Measurements from ENCODE around the gene FHIT. TPM values are rescaled to one million over a fixed set of nuclear protein-coding genes. Genes with fewer than 3 reads are reported as not detected.
"Not testable (repeated sequence)": the region's sequence is repeated elsewhere in the genome, so short reads cannot be mapped to it uniquely, and the experiment has no call there.

Gene FHIT
- total RNA-seq, 1 donor from 2014 or later, result 23.8 TPM

DNA sequence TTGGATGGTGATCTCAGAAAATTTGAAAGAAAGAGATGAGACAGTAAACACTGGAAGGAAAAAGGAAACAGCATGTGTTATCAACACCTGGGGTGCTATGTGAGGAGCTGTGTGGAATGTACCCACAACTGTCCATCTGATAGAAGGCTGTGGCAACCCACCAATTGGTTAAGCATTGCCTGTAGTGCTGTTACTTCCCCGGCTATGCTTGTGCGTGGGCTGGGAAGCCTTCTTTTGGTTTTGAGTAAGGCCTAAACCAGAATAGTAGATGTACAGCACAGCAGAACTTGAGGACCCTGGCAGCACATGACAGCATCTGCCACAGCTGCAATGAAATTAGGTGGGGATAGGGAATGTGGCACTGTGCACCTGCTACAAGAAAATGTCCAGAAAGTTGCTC is 184.5 kb downstream of the FHIT start:
- DNase-seq, result no peak
- no peaks in the 10 kb centered on the region for H3K9me3 Mint-ChIP-seq
- H3K27ac Mint-ChIP-seq, result no peak overlapping the region
- H3K27me3 Mint-ChIP-seq, result no peaks in the 10 kb centered on the region
- no peaks in the 10 kb centered on the region for H3K36me3 Mint-ChIP-seq (ENCODE audit: low read depth)
- intact Hi-C loops (cut with micrococcal nuclease), result no loop called here
- no peak overlapping the region for H3K4me3 Mint-ChIP-seq
- no peaks in the 10 kb centered on the region for H3K4me1 Mint-ChIP-seq

DNA sequence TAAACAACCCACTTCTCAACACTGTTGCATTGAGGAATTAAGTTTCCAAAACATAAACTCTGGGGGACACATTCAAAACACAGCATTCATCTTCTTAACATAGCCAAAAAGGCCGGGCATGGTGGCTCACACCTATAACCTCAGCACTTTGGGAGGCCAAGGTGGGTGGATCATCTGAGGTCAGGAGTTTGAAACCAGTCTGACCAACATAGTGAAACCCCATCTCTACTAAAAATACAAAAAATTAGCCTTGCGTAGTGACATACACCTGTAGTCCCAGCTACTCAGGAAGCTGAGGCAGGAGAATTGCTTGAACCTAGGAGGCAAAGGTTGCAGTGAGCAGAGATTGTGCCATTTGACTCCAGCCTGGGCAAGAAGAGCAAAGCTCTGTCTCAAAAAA is 185.0 kb downstream of the FHIT start:
- intact Hi-C loops (cut with micrococcal nuclease); H3K36me3 Mint-ChIP-seq (ENCODE audit: low read depth); H3K27me3 Mint-ChIP-seq; H3K9me3 Mint-ChIP-seq; DNase-seq; H3K4me1 Mint-ChIP-seq; H3K27ac Mint-ChIP-seq; H3K4me3 Mint-ChIP-seq: not testable (repeated sequence)

DNA sequence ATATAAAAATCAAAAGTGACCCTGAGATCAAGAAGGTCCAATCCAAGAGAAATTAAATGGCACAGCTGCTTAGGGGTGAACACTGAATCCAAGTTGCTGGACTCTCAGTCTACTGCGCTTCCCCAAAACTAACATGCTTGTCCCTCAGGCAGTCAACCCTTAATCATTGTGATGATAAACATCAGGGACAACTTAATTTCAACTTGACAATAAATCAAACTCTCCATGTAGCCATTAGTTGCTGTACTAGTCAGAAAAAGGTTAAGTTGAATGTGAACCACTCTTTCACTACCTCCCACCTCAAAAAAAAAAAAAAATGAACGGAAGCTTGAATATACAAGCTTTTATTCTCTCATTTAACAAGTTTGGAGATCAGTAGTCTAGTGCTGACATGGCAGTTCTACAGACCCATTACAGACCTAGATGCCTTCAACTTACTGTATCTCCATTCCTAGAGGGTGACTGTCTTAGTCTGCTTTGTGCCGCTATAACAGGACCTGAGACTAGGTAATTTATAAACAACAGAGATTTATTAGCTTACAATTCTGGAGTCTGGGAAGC is 185.7 kb downstream of the FHIT start:
- H3K9me3 Mint-ChIP-seq, result no peaks in the 10 kb centered on the region
- no peak for DNase-seq
- no peaks in the 10 kb centered on the region for H3K27me3 Mint-ChIP-seq
- H3K4me1 Mint-ChIP-seq, result peaks cover 2% of the 10 kb centered on the region
- no peaks in the 10 kb centered on the region for H3K36me3 Mint-ChIP-seq (ENCODE audit: low read depth)
- H3K27ac Mint-ChIP-seq, result no peak overlapping the region
- H3K4me3 Mint-ChIP-seq, result no peak overlapping the region
- intact Hi-C loops (cut with micrococcal nuclease), result no loop called here

GRCh38 chr3:61061092-61061723 is 190.0 kb downstream of the FHIT start:
- intact Hi-C loops (cut with micrococcal nuclease), result no loop called here
- DNase-seq, result no peak
- Mint-ChIP-seq H3K9me3 (no peaks in the 10 kb centered on the region), H3K4me3 (no peak overlapping the region), H3K36me3 (ENCODE audit: low read depth) (no peaks in the 10 kb centered on the region), H3K27me3 (no peaks in the 10 kb centered on the region), H3K4me1 (peaks cover 4% of the 10 kb centered on the region), H3K27ac (no peak overlapping the region)

- peak; percentile 60 for DNase-seq
- intact Hi-C loops (cut with micrococcal nuclease), result no loop called here
- no peak overlapping the region for H3K27ac Mint-ChIP-seq
- H3K4me3 Mint-ChIP-seq, result no peak overlapping the region
- H3K9me3 Mint-ChIP-seq, result no peaks in the 10 kb centered on the region
- no peaks in the 10 kb centered on the region for H3K36me3 Mint-ChIP-seq (ENCODE audit: low read depth)
- H3K4me1 Mint-ChIP-seq, result peaks cover 4% of the 10 kb centered on the region
- H3K27me3 Mint-ChIP-seq, result no peaks in the 10 kb centered on the region
These were observed 190.8 kb downstream of the FHIT start for GRCh38 chr3:61060411-61060861.

- H3K36me3 Mint-ChIP-seq (ENCODE audit: low read depth), result no peaks in the 10 kb centered on the region
- no peaks in the 10 kb centered on the region for H3K9me3 Mint-ChIP-seq
- H3K4me1 Mint-ChIP-seq, result peaks cover 4% of the 10 kb centered on the region
- no peak overlapping the region for H3K27ac Mint-ChIP-seq
- DNase-seq, result no peak
- H3K4me3 Mint-ChIP-seq, result no peak overlapping the region
- H3K27me3 Mint-ChIP-seq, result no peaks in the 10 kb centered on the region
- intact Hi-C loops (cut with micrococcal nuclease), result no loop called here
These were observed 192.4 kb downstream of the FHIT start for GRCh38 chr3:61058836-61059235.

- H3K27ac Mint-ChIP-seq, result no peak overlapping the region
- intact Hi-C loops (cut with micrococcal nuclease), result no loop called here
- no peak overlapping the region for H3K4me3 Mint-ChIP-seq
- peaks cover 4% of the 10 kb centered on the region for H3K4me1 Mint-ChIP-seq
- H3K9me3 Mint-ChIP-seq, result no peaks in the 10 kb centered on the region
- H3K36me3 Mint-ChIP-seq (ENCODE audit: low read depth), result no peaks in the 10 kb centered on the region
- H3K27me3 Mint-ChIP-seq, result no peaks in the 10 kb centered on the region
- DNase-seq, result no peak
These were observed 193.8 kb downstream of the FHIT start for GRCh38 chr3:61057464-61057863.

- Mint-ChIP-seq H3K9me3 (no peaks in the 10 kb centered on the region), H3K4me1 (peaks cover under 1% of the 10 kb centered on the region), H3K36me3 (ENCODE audit: low read depth) (no peaks in the 10 kb centered on the region), H3K27ac (no peak overlapping the region), H3K4me3 (no peak overlapping the region), H3K27me3 (no peaks in the 10 kb centered on the region)
- intact Hi-C loops (cut with micrococcal nuclease), result no loop called here
- no peak for DNase-seq
These were observed 195.8 kb downstream of the FHIT start for GRCh38 chr3:61055447-61055846.

- intact Hi-C loops (cut with micrococcal nuclease), result no loop called here
- no peak overlapping the region for H3K27ac Mint-ChIP-seq
- no peaks in the 10 kb centered on the region for H3K4me1 Mint-ChIP-seq
- H3K27me3 Mint-ChIP-seq, result no peaks in the 10 kb centered on the region
- no peaks in the 10 kb centered on the region for H3K9me3 Mint-ChIP-seq
- DNase-seq, result no peak
- no peaks in the 10 kb centered on the region for H3K36me3 Mint-ChIP-seq (ENCODE audit: low read depth)
- no peak overlapping the region for H3K4me3 Mint-ChIP-seq
These were observed 197.3 kb downstream of the FHIT start for GRCh38 chr3:61053781-61054496.

DNA sequence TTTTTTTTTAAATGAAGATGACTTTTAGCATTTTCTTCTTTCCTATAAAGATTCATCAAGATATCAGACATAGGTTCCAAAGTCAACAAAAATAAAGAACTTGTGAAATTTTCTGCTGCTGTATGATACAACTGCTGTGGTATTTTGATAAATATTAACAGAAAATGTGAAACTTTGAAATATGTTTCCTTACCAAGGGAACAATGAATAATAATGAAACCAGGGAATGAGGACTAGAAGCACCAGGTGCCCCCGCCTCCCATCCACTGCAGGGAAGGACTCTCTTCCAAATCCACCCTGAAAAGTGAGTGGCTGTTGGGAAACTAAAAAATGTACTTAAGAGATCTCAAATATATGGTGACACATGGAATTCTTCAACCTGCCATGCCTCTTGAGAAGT is 198.4 kb downstream of the FHIT start:
- no peak overlapping the region for H3K27ac Mint-ChIP-seq
- no peaks in the 10 kb centered on the region for H3K9me3 Mint-ChIP-seq
- H3K4me3 Mint-ChIP-seq, result no peak overlapping the region
- H3K36me3 Mint-ChIP-seq (ENCODE audit: low read depth), result no peaks in the 10 kb centered on the region
- no peak for DNase-seq
- intact Hi-C loops (cut with micrococcal nuclease), result no loop called here
- no peaks in the 10 kb centered on the region for H3K27me3 Mint-ChIP-seq
- H3K4me1 Mint-ChIP-seq, result no peaks in the 10 kb centered on the region

DNA sequence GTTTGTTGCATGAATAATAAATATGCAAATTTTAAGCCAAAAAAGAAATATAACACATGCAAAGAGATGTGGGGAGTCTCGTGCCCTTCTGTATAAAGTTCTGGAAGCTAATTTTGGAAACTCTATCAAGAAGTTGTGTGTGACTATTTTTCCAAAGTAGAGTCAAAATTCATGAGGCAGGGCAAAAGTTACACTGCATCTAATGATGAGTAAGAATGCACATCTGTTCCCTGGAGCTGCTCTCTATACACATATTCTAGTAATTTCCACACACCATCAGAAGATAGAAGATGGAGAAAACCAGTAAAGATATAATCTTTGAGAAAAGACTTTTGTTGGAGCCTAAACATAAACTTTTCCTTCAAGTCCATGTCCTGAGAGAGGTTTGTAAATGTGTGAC is 199.6 kb downstream of the FHIT start:
- intact Hi-C loops (cut with micrococcal nuclease), result no loop called here
- Mint-ChIP-seq H3K9me3 (no peaks in the 10 kb centered on the region), H3K4me3 (no peak overlapping the region)

DNA sequence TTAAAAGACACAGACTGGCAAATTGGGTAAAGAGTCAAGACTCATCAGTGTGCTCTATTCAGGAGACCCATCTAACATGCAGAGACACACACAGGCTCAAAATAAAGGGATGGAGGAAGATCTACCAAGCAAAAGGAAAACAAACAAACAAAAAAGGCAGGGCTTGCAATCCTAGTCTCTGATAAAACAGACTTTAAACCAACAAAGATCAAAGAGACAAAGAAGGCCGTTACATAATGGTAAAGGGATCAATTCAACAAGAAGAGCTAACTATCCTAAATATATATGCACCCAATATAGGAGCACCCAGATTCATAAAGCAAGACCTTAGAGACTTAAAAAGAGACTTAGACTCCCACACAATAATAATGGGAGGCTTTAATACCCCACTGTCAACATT is 206.1 kb downstream of the FHIT start:
- H3K4me1 Mint-ChIP-seq; H3K9me3 Mint-ChIP-seq; H3K27ac Mint-ChIP-seq; H3K27me3 Mint-ChIP-seq; DNase-seq; intact Hi-C loops (cut with micrococcal nuclease); H3K36me3 Mint-ChIP-seq (ENCODE audit: low read depth); H3K4me3 Mint-ChIP-seq: not testable (repeated sequence)

More for the DNA sequence above, 199.6 kb downstream of the FHIT start:
- no peak overlapping the region for H3K27ac Mint-ChIP-seq
- no peak for DNase-seq
- H3K4me1 Mint-ChIP-seq, result no peaks in the 10 kb centered on the region
- H3K27me3 Mint-ChIP-seq, result no peaks in the 10 kb centered on the region
- no peaks in the 10 kb centered on the region for H3K36me3 Mint-ChIP-seq (ENCODE audit: low read depth)

GRCh38 chr3:61043156-61043555 is 208.1 kb downstream of the FHIT start:
- DNase-seq, result no peak
- no peaks in the 10 kb centered on the region for H3K27me3 Mint-ChIP-seq
- intact Hi-C loops (cut with micrococcal nuclease), result no loop called here
- no peaks in the 10 kb centered on the region for H3K4me1 Mint-ChIP-seq
- H3K27ac Mint-ChIP-seq, result no peak overlapping the region
- no peak overlapping the region for H3K4me3 Mint-ChIP-seq
- H3K9me3 Mint-ChIP-seq, result peaks cover 10% of the 10 kb centered on the region
- H3K36me3 Mint-ChIP-seq (ENCODE audit: low read depth), result no peaks in the 10 kb centered on the region

- Mint-ChIP-seq H3K4me3 (no peak overlapping the region), H3K36me3 (ENCODE audit: low read depth) (no peaks in the 10 kb centered on the region), H3K9me3 (peaks cover 10% of the 10 kb centered on the region), H3K27me3 (no peaks in the 10 kb centered on the region), H3K27ac (no peak overlapping the region), H3K4me1 (no peaks in the 10 kb centered on the region)
- intact Hi-C loops (cut with micrococcal nuclease), result no loop called here
- no peak for DNase-seq
These were observed 210.6 kb downstream of the FHIT start for GRCh38 chr3:61040618-61041017.
